Measurements from ENCODE around the gene ZNF774. TPM values are rescaled to one million over a fixed set of nuclear protein-coding genes. Genes with fewer than 3 reads are reported as not detected.

ZNF774 gene
- total and polyA plus RNA-seq, 2 donors: 1.1 to 3.3 TPM

DNA sequence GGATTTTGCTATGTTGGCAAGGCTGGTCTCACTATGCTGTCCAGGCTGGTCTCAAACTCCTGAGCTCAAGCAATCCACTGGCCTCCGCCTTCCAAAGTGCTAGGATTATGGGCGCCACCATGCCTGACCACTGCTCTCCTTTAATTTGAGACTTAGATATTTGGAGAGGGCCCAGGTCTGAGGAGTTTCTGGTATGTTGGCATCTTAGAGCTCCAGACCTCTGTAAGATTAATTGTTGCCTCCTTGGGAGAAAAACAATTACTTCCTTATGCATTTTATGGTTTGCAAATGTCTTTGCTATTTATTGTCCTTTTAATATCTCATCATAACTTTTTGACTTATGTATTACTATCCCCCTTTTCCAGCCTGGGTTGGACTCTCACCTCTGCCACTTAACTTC lies 2.9 kb downstream of the ZNF774 start:
- H3K27ac ChIP-seq (ENCODE audit: low read depth): no peak overlapping the region
- H3K4me3 ChIP-seq (ENCODE audit: low read depth, low read length): no peak overlapping the region
- 96% methylated on average over 2 of the region's 2 CpGs for WGBS
- no peaks in the 10 kb centered on the region for H3K4me1 ChIP-seq (ENCODE audit: insufficient read depth)
- no peaks in the 10 kb centered on the region for H3K36me3 ChIP-seq (ENCODE audit: insufficient read depth)
- no peak for DNase-seq (ENCODE audit: extremely low spot score)

- Histone ChIP-seq H3K4me1 (ENCODE audit: insufficient read depth) (no peaks in the 10 kb centered on the region), H3K4me3 (ENCODE audit: low read depth, low read length) (no peak overlapping the region), H3K36me3 (ENCODE audit: insufficient read depth) (no peaks in the 10 kb centered on the region), H3K27ac (ENCODE audit: low read depth) (no peak overlapping the region)
- DNase-seq (ENCODE audit: extremely low spot score): no peak
- WGBS: 75% methylated on average over 8 of the region's 8 CpGs
These were observed 6.3 kb downstream of the ZNF774 start for GRCh38 chr15:90358124-90359033.

- no peak for DNase-seq (ENCODE audit: extremely low spot score)
- Histone ChIP-seq H3K4me1 (ENCODE audit: insufficient read depth) (no peaks in the 10 kb centered on the region), H3K27ac (ENCODE audit: low read depth) (no peak overlapping the region), H3K4me3 (ENCODE audit: low read depth, low read length) (no peak overlapping the region), H3K36me3 (ENCODE audit: insufficient read depth) (no peaks in the 10 kb centered on the region)
- 88% methylated on average over 14 of the region's 14 CpGs for WGBS
These were observed 8.7 kb downstream of the ZNF774 start for GRCh38 chr15:90360746-90361145.

GRCh38 chr15:90362936-90363212 lies 10.8 kb downstream of the ZNF774 start:
- Histone ChIP-seq H3K4me3 (ENCODE audit: low read depth, low read length) (no peak overlapping the region), H3K36me3 (ENCODE audit: insufficient read depth) (no peaks in the 10 kb centered on the region), H3K27ac (ENCODE audit: low read depth) (no peak overlapping the region), H3K4me1 (ENCODE audit: insufficient read depth) (no peaks in the 10 kb centered on the region)
- WGBS: 13% methylated on average over 2 of the region's 2 CpGs
- no peak for DNase-seq (ENCODE audit: extremely low spot score)

- H3K4me3 ChIP-seq (ENCODE audit: low read depth, low read length): no peak overlapping the region
- no peaks in the 10 kb centered on the region for H3K4me1 ChIP-seq (ENCODE audit: insufficient read depth)
- DNase-seq (ENCODE audit: extremely low spot score): no peak
- no peak overlapping the region for H3K27ac ChIP-seq (ENCODE audit: low read depth)
- 67% methylated on average over 4 of the region's 4 CpGs for WGBS
- no peaks in the 10 kb centered on the region for H3K36me3 ChIP-seq (ENCODE audit: insufficient read depth)
These were observed 12.2 kb downstream of the ZNF774 start for GRCh38 chr15:90364251-90364650.

DNA sequence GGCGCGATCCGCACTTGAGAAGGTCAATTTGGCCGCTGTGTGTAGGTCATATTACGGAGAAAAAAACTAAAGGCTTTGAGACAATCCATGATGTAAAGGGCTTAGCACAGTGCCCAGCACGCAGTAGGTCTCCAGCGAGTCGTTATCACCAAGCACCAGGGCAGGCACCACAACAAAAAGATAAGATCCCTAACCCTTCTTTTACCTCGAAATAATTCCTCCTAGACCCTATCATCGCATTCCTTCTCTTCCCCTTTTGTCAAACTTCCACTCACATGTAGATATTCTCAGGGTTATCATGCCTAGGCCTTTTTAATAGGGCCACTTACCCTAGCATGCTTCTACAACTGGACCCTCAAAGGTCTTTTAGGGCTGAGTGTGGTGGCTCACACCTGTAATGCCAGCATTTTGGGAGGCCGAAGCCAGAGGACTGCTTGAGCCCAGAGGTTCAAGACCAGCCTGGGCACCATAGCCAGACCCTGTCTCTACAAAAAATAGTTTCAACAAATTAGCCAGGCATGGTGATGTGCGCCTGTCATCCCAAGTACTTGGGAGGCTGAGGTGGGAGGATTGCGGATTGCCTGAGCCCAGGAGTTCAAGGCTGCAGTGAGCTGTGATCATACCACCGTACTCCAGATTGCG lies 13.5 kb downstream of the ZNF774 start:
- Histone ChIP-seq H3K4me1 (ENCODE audit: insufficient read depth) (no peaks in the 10 kb centered on the region), H3K27ac (ENCODE audit: low read depth) (no peak overlapping the region), H3K36me3 (ENCODE audit: insufficient read depth) (no peaks in the 10 kb centered on the region), H3K4me3 (ENCODE audit: low read depth, low read length) (no peak overlapping the region)
- no peak for DNase-seq (ENCODE audit: extremely low spot score)
- WGBS: 88% methylated on average over 15 of the region's 15 CpGs

GRCh38 chr15:90367576-90367975 lies 15.5 kb downstream of the ZNF774 start:
- H3K4me1 ChIP-seq (ENCODE audit: insufficient read depth): no peaks in the 10 kb centered on the region
- WGBS: 9% methylated on average over 3 of the region's 3 CpGs
- H3K27ac ChIP-seq (ENCODE audit: low read depth): no peak overlapping the region
- no peak overlapping the region for H3K4me3 ChIP-seq (ENCODE audit: low read depth, low read length)
- DNase-seq (ENCODE audit: extremely low spot score): no peak
- no peaks in the 10 kb centered on the region for H3K36me3 ChIP-seq (ENCODE audit: insufficient read depth)

GRCh38 chr15:90375071-90375470 lies 23.0 kb downstream of the ZNF774 start:
- Histone ChIP-seq H3K36me3 (ENCODE audit: insufficient read depth) (no peaks in the 10 kb centered on the region), H3K4me1 (ENCODE audit: insufficient read depth) (no peaks in the 10 kb centered on the region), H3K27ac (ENCODE audit: low read depth) (no peak overlapping the region), H3K4me3 (ENCODE audit: low read depth, low read length) (no peak overlapping the region)
- WGBS: 93% methylated on average over 7 of the region's 7 CpGs
- DNase-seq (ENCODE audit: extremely low spot score): no peak

DNA sequence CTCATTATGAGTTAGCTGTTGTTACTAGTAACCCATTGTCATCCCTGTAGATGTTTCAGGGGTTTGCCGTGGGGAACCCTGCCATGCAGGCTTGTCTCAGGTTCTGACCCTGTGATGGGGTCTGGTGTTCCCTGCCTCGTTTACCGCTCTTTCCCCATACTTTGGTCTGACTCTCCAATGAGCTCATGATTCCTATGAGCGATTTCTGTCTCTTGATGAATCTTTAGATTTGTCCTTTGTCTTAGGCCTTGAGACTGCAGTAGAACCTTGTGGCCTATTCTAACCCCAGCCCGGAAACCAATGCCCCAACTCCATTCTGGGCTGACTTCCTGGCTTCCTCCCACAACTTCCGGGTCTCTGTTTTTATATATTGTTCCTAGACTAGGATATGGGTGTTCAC lies 24.7 kb downstream of the ZNF774 start:
- WGBS: 66% methylated on average over 6 of the region's 6 CpGs
- Histone ChIP-seq H3K4me3 (ENCODE audit: low read depth, low read length) (no peak overlapping the region), H3K27ac (ENCODE audit: low read depth) (no peak overlapping the region), H3K36me3 (ENCODE audit: insufficient read depth) (no peaks in the 10 kb centered on the region), H3K4me1 (ENCODE audit: insufficient read depth) (no peaks in the 10 kb centered on the region)
- no peak for DNase-seq (ENCODE audit: extremely low spot score)

DNA sequence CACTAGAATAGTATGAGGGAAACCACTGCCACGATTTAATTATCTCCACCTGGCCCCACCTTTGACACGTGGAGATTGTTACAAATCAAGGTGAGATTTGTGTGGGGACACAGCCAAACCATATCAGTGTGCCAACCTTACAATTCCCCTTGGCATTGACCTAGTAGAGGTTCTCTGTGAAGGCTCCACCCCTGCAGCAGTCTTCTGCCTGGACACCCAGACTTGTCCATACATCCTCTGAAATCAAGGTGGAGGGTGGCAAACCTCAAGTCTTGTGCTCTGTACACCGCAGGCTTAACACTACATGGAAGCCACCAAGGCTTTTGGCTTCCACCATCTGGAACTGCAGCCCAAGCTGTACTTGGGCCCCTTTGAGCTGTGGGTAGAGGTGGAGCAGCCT lies 27.2 kb downstream of the ZNF774 start:
- 91% methylated on average over 3 of the region's 3 CpGs for whole genome bisulfite sequencing

DNA sequence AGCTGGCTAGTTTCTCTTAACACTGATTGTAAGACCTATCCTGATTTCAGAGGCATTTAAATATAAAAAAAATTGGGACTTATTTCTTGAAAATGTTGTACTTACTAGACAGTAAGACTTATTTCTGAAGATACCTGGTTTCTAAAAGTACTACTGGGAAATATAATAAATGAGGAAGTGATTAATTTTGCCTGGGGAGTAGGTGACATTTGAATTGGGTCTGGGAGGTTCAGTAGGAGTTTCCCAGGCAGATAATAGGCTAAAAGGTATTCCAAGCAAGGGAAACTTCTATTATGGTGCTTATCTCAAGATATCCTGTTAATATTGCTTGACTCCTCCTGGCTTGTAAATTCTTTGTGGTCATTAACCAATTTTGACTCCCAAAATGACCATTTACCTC lies 29.4 kb downstream of the ZNF774 start:
- Histone ChIP-seq H3K27ac (ENCODE audit: low read depth) (no peak overlapping the region), H3K4me1 (ENCODE audit: insufficient read depth) (no peaks in the 10 kb centered on the region), H3K4me3 (ENCODE audit: low read depth, low read length) (no peak overlapping the region), H3K36me3 (ENCODE audit: insufficient read depth) (no peaks in the 10 kb centered on the region)
- no peak for DNase-seq (ENCODE audit: extremely low spot score)

More for the DNA sequence above, 27.2 kb downstream of the ZNF774 start:
- no peak for DNase-seq (ENCODE audit: extremely low spot score)
- Histone ChIP-seq H3K4me1 (ENCODE audit: insufficient read depth) (no peaks in the 10 kb centered on the region), H3K27ac (ENCODE audit: low read depth) (no peak overlapping the region), H3K4me3 (ENCODE audit: low read depth, low read length) (no peak overlapping the region), H3K36me3 (ENCODE audit: insufficient read depth) (no peaks in the 10 kb centered on the region)

- H3K27ac ChIP-seq (ENCODE audit: low read depth): no peak overlapping the region
- H3K36me3 ChIP-seq (ENCODE audit: insufficient read depth): no peaks in the 10 kb centered on the region
- H3K4me3 ChIP-seq (ENCODE audit: low read depth, low read length): no peak overlapping the region
These were observed 30.2 kb downstream of the ZNF774 start for GRCh38 chr15:90382320-90382719.

DNA sequence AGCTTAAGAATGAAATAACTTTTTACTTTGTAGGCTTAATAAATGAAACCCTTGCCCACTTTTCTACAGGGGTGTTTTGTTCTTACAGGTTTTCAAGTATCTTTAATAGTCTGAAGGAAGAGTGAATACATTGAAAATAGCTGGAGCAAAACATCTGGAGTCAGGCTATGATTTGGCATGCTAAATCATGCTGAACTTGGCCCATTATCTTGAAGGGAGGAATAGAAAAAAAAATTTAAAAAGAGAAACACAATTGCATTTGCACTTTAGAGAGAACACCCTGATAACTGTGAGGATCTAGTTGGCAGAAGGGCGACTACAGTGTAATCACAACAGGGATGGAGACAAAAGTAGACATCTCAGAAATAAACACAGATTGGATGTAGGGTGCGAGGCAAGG lies 34.1 kb downstream of the ZNF774 start:
- DNase-seq (ENCODE audit: extremely low spot score): no peak
- H3K4me3 ChIP-seq (ENCODE audit: low read depth, low read length): no peak overlapping the region
- no peak overlapping the region for H3K27ac ChIP-seq (ENCODE audit: low read depth)
- no peaks in the 10 kb centered on the region for H3K4me1 ChIP-seq (ENCODE audit: insufficient read depth)
- 36% methylated on average over 2 of the region's 2 CpGs for WGBS
- H3K36me3 ChIP-seq (ENCODE audit: insufficient read depth): no peaks in the 10 kb centered on the region

More at GRCh38 chr15:90382320-90382719, 30.2 kb downstream of the ZNF774 start:
- no peaks in the 10 kb centered on the region for H3K4me1 ChIP-seq (ENCODE audit: insufficient read depth)
- DNase-seq (ENCODE audit: extremely low spot score): no peak
